ENCODE results near the gene YWHAG.
"Not testable (repeated sequence)": the region's sequence is repeated elsewhere in the genome, so short reads cannot be mapped to it uniquely, and the experiment has no call there.

The YWHAG gene

DNA sequence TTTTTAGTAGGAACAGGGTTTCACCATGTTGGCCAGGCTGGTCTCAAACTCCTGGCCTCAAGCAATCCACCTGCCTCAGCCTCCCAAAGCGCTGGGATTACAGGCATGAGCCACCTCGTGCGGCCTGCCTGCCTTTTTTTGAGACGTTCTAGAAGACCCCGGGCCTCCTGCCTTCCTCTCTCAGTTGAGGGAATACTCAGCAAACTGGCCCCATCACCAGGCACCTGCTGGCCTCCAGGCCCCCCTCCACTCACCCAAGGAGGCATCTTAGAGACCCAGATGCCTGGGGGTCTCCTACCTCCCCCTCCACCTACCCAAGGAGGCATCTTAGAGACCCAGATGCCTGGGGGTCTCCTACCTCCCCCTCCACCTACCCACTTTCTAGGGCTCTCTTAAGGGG lies 65.9 kb downstream of the YWHAG start:
- not testable (repeated sequence) for DNase-seq

DNA sequence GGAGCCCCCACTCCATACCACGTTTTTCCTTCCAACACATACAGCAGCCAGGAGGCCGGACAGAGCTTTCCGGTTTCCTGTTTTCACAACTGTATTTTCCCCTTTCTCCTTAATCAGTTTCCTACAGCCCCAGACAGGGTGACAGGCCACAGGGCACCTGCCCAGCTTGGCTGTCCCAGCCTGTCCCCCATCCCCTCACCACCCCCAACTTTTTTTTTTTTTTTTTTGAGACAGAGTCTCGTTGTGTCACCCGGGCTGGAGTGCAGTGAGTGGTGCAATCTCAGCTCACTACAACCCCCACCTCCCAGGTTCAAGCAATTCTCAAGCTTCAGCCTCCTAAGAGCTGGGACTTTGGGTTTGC lies 66.6 kb downstream of the YWHAG start:
- no peak for DNase-seq

DNA sequence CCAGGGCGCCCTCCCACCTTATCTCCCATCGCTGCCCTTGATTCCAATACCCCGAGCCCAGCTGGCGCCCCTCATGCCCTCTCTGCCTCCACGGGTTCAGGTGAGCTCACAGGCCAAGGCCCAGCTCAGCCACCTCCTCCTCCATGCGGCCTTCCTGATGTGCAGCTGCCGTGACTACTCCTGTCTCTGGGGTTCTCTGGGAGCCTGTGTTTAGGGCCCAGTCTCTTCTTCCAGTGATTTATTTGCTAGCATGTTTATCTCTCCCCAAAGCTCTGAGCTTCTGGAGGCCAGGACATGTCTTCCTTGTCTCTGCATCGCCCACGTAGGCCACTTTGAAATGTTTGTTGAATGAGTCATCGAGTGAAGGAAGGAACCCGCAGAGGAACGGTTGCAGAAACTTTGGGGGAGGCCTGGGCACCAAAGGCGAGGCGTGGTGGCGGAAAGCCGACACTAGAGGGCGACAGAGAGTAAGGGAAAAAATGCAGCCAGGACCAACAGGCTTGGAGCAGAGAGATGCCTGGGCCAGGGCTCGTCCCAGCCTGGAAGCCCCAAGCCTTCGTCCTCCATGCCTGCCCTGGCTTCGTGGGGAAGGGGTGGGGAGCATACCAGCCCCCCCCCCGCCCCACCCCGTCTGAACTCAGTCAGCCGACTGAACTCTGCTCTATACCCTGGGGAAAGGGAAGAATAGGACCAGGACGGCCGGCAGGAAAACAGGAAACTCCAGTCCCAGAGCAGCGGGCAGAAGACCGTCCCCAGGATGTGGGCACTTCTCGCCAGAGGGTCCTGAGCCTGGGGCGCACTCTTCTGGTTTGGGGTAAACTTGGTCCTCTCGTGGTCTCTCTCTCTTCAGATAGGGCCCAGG lies 67.2 kb downstream of the YWHAG start:
- DNase-seq, result peak; percentile 95

DNA sequence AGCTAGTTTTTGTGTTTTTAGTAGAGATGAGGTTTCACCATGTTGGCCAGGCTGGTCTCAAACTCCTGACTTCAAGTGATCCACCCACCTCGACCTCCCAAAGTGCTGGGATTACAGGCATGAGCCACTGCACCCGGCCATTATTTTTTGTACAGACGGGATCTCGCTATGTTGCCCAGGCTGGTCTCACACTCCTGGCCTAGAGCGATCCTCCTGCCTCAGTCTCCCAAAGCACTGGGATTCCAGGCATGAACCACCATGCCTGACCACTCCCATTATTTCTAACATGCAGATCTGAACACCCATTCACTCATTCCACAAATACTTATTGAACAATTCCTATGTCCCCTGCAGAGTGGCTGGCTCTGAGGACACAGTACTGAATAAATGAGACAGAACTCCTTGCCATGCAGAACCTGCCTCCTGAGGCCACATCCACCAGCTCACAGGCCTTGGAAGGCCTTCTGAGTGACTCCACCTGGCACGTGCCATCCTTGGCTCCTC lies 67.9 kb downstream of the YWHAG start:
- DNase-seq, result not testable (repeated sequence)

DNA sequence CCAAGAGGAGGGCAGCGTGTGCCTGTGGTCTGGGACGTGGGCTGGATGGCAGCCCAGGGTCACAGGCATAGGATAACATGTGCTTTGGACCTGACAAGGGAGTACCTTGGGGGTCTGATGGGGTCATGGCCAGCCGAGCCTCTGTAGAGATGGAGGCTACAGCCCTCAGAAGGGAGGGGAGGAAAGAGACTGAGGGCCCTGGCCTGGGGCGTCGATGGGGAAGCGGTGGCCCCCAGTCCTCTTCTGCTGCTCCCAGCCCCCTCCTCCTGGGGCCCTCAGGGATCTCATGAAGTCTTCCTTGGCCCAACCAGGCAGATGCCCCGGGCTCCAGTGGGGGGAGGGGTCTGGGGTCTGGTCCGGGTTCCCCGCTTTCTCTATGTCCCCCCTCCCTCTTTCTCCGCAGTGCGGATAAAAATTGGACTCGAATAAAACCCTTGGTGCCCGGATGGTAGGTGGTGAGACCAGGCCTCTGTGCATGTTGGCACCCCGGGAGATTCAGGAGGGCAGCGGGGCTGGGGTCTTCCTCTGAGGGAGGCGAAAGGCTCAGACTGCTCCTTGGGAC lies 71.9 kb downstream of the YWHAG start:
- no peak for DNase-seq

DNA sequence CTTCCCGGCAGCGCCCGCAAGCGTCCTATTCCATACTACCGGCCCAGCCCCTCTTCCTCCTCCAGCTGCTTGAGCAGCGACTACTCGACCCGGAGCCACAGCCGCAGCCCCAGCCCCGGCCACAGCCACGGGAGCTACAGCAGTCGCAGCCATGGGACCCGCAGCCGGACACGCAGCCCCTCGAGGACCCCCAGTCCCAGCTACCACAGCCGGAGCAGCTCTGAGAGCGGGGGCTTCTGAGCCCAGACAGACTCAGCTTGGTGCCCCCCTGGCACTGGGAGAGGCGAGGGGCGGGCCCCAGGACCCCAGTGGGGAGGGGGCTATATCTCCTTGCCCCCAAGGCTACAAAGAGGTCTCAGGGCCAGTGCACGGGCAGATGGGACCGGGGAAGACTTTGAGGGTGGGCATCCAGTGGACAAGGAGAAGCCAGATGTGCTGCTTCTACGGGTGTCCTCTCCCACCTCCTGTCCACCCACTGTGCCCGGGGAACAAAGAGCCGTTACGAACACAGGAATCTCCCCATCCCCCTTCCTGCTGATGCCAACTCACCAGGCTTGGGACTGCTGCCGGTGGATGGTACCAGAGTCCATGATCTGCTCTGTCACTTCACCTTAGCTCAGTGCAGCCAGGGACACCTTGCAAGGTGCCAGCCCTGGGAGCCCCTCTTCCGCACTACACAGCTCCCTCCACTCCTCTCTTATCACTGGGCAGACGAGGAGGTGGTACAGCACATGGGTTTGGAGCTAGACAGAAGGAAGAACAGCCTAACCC lies 73.0 kb downstream of the YWHAG start:
- no peak for DNase-seq

DNA sequence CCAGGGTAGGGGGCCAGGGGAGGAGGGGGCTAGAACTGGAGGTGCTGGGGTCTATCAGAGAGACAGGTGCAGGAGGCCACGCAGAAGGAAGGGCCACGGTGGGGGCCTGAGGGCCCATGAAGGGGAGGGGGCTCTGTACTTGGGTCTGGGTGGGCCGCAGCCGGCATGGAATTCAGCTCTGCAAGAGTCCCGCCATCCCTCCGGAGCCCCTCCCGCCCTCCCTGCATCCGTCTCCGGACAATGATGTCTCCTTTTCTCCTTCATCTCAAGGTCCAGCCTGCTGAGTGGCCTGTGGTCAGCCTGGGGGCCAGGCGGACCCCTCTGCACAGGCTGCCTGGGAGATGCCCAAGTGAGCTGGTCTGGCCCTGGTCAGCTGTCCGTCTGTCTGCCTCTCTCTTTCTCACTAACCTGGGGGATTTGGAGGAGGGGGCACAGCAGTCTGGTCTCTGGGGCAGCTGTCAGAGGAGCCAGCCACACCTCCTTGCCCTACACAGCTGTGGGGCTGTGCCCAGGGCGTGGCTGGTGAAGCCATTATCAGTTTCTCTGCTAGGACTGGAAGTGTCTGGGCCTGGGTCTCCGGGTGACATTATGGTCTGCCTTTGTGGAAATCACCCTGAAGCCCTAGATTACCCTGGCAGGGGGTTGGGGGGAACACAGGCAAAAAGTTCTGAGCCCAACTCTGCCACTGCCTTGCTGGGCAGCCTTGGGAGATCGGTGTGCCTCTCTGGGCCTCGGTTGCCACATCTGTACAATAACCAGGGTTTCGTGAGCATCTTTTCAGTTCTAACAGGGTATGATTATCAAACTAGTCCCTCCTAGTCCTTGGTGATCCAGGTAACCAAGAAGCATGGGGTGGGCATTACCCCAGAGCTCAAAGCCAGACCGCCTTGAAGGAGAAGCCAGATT lies 75.3 kb downstream of the YWHAG start:
- no peak for DNase-seq

DNA sequence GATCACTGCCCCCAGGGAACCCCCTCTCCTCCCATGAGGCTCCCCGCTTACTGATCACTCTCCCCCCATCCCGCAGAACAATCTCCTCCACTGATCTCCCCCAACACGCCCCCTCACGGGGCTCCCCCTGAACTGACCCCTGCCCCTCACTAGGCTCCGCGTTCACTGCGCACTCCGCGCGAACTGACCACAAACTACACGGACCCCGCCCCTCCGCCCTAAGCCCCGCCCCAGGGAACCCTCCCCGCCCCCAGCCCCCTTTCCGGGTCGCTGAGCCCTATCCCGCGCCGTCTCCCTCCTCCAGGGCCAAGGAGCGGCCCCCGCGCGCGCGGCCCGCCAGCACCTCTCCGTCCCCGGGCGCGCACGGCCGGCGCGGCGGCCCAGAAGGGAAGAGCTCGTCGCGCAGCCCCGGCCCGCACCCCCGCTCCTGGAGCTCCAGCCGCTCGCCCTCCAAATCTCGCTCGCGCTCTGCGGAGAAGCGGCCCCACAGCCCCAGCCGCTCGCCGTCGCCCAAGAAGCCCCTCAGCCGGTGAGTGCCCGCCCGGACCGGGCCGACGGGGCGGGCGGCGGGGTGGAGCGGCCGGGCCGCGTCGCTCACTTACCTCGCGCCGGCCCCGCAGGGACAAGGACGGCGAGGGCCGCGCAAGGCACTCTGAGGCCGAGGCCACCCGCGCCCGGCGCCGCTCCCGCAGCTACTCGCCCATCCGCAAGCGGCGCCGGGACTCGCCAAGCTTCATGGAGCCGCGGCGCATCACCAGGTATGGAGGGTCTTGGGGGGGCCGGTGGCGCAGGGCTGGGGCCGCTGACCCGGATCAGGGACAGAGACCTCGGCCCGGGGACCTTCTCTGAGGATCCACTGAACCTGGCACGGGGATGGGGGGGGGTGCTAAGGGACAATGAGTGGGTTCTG lies 76.2 kb downstream of the YWHAG start:
- DNase-seq, result no peak

DNA sequence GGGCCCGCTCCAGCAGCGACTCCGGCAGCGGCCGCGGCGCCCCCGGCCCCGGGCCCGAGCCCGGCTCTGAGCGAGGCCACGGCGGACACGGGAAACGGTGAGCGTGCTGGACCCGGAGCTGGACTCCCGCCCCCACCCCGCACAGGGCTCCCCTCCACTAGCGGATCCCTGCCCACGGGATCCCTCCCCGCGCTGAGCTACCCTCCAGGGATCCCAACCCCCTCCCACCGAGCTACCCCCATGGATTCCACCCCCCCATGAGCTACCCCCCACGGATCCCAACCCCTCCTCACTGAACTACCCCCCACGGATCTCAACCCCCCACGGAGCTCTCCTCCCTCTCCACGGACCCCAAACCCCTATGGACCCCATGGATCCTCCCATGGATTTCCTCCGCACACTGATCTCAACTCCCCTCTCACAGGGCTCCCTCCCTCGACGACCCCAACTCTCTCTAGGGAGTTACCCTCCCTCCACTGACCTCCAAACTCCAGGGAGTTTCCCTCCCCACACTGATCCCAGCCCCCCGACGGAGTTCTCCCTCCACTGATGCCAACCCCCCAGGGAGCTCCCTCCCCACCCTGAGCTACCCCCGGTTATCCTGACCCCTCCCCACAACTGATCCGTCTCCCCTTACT lies 77.0 kb downstream of the YWHAG start:
- DNase-seq, result no peak

DNA sequence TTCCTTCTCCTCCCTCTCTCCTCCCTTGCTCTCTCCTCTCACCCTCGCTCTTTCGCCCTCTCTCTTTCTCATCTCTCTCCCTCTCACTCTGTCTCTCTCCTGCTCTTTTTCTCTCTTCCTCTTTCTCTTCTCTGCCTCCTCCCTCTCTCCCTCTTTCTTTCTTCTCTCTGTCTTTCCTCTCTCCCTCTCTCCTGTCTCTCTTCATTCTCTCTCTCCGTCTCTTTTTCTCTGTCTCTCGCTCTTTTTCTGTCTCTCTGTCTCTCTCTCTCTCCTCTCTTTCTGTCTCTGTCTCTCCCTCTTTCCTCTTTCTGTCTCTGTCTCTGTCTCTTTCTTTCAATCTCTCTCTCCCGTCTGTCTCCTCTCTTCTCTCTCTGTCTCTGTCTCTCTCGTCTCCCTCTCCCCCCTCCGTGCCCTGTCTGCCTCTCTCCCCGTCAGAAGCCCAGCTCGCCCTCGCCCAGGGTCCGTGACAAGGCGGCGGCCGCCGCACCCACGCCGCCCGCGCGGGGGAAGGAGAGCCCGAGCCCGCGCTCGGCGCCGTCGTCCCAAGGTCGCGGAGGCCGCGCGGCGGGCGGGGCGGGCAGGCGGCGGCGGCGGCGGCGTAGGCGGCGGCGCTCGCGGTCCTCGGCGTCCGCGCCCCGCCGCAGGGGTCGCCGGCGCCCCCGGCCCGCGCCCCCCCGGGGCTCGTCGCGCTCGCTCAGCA lies 77.6 kb downstream of the YWHAG start:
- no peak for DNase-seq

DNA sequence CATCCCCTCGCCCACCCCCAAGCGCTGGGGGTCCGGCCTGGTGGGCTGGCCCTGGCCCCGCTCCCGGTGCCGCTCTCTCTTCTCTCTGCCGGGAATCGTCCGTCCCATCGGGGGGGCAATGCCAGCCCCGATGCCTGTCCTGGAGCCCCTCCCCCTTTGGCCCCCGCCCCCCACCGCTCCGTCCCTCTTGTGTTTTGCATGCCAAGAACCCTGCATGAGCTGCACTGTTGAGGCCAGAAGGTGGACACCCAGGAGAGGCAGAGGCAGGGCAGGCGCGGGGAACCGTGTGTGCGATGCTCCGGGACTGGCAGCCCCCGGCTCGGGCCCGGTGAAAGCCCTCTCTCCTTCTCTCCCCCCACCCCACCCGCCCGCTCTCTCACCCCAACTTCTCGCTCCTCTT lies 78.4 kb downstream of the YWHAG start:
- DNase-seq, result no peak

DNA sequence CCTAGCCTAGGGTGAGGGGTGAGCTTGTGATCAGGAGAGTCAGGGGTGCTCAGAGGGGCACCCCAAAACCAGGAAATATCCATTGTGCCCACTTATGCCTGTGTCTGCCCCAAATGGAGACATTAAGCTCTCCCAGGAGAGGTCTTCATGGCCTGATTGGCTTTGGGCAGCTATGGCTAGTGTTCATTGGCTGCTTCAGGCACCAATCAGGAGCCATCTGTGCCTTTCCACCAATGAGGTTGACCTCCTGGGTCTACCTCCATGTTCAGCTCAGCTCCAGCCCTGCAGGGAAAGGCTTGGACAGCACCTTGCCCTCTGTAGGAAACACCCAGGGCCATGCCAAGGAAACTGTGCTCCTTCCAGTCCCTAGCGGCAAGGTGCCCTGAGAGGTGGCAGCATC lies 80.3 kb downstream of the YWHAG start:
- DNase-seq, result peak; percentile 25

Measured in HCEC 1CT (cell line).